Glomerular visceral epithelial cell (primary cell): Measurements from ENCODE around the gene SPAG5.
"Not testable (repeated sequence)": the region's sequence is repeated elsewhere in the genome, so short reads cannot be mapped to it uniquely, and the experiment has no call there.

Experiments
- DNase-seq: peaks from one replicate; pipeline ENCODE4 v3.0.0-alpha.2; 2016; ENCODE audit errors: extremely low spot score

Gene SPAG5

GRCh38 chr17:28604031-28604430 is 5.2 kb upstream of the SPAG5 start:
- not testable (repeated sequence) for DNase-seq

- DNase-seq = peak; percentile 62
Observed at GRCh38 chr17:28599311-28600184, 723 bp upstream of the SPAG5 start.

- DNase-seq = no peak
Observed at GRCh38 chr17:28598389-28598788, 436 bp downstream of the SPAG5 start.

- no peak for DNase-seq
Observed at GRCh38 chr17:28597606-28598383, 1.0 kb downstream of the SPAG5 start.

GRCh38 chr17:28592260-28592659 is 6.6 kb downstream of the SPAG5 start:
- no peak for DNase-seq

- no peak for DNase-seq
Observed at GRCh38 chr17:28585851-28586250, 13.0 kb downstream of the SPAG5 start.

GRCh38 chr17:28584434-28584833 is 14.4 kb downstream of the SPAG5 start:
- DNase-seq = no peak

- DNase-seq = no peak
Observed at GRCh38 chr17:28582513-28582912, 16.3 kb downstream of the SPAG5 start.

GRCh38 chr17:28580959-28581358 is 17.9 kb downstream of the SPAG5 start:
- no peak for DNase-seq

- no peak for DNase-seq
Observed at GRCh38 chr17:28579526-28579925, 19.3 kb downstream of the SPAG5 start.

GRCh38 chr17:28578246-28579195 is 20.3 kb downstream of the SPAG5 start:
- no peak for DNase-seq

GRCh38 chr17:28577466-28577824 is 21.4 kb downstream of the SPAG5 start:
- no peak for DNase-seq

GRCh38 chr17:28576758-28577465 is 21.9 kb downstream of the SPAG5 start, which contains the start of gene ALDOC:
ALDOC (minus strand) TSS chr17:28576895; CDS start chr17:28575532, 1,363 bp downstream.
- peak; percentile 43 for DNase-seq

- not testable (repeated sequence) for DNase-seq
Observed at GRCh38 chr17:28576016-28576415, 22.8 kb downstream of the SPAG5 start.

GRCh38 chr17:28575126-28575795 is 23.6 kb downstream of the SPAG5 start:
- no peak for DNase-seq

GRCh38 chr17:28574526-28574925 is 24.3 kb downstream of the SPAG5 start:
- DNase-seq = no peak

GRCh38 chr17:28573966-28574480 is 24.8 kb downstream of the SPAG5 start:
- DNase-seq = no peak

- no peak for DNase-seq
Observed at GRCh38 chr17:28573521-28573920, 25.3 kb downstream of the SPAG5 start.

GRCh38 chr17:28573040-28573380 is 25.8 kb downstream of the SPAG5 start:
- DNase-seq = no peak

- no peak for DNase-seq
Observed at GRCh38 chr17:28572259-28573039, 26.4 kb downstream of the SPAG5 start.
